HepG2 (cell line): ENCODE measurements around the gene KLF6. TPM values are rescaled to one million over a fixed set of nuclear protein-coding genes. Genes with fewer than 3 reads are reported as not detected.

Experiments used
- ATAC-seq: fragments of 200-7000 bp; cut with Tn5 transposase; 3 replicates; pipeline ENCODE4 v1.9.1; 2020; ENCODE audit warnings: mild to moderate bottlenecking, moderate library complexity
- BruUV-seq: library from RNA; stranded (reverse); fragments of 400-500 nt; replicated peaks from 2 replicates; lab custom pipeline; 2021; lab: Mats Ljungman, UMichigan
- CTCF ChIA-PET: fragments of 300-600 bp; formaldehyde crosslinking; extraction: SDS; loops from one replicate; lab custom pipeline; 2021; ENCODE audit warnings: low total read pairs, inconsistent platforms, low intra/inter-chr PET ratio; lab: Yijun Ruan, JAX
- POLR2A ChIA-PET: fragments of 350-600 bp; sonication (Branson Sonifier 250); formaldehyde crosslinking; loops from one replicate; lab custom pipeline; 2020; ENCODE audit warnings: antibody characterized with exemption, inconsistent platforms; lab: Yijun Ruan, JAX
- DNase-seq: peaks from one replicate; pipeline ENCODE4 v3.0.0-alpha.2; 2015; ENCODE audit warnings: low spot score
- FAIRE-seq: peaks from 3 replicates; lab custom pipeline; 2011; peaks lifted over from hg19 to GRCh38; lab: Jason Lieb, UNC
- H2AFZ ChIP-seq: one replicate; pipeline ENCODE4 v1.6.1; 2011; ENCODE audit warnings: low read length, inconsistent platforms
- H3K27ac ChIP-seq: fragments of 300-600 bp; 3 replicates; pipeline ENCODE4 v1.8.0; 2011; ENCODE audit warnings: mixed run types, mild to moderate bottlenecking, mixed read lengths, low read length, inconsistent platforms; ENCODE audit not compliant: insufficient read depth; ENCODE audit errors: extremely low read length
- H3K27me3 ChIP-seq, 2 experiments: fragments of 200-600 bp in 1 of 2; 2 replicates in 1 of 2; 3 replicates in 1 of 2; pipeline versions ENCODE4 v1.6.0 to v1.8.0; 2011; ENCODE audit warnings: low read length in 2 of 2, mild to moderate bottlenecking in 2 of 2, moderate library complexity in 2 of 2, inconsistent platforms in 1 of 2; ENCODE audit not compliant: insufficient read depth in 2 of 2, control insufficient read depth in 1 of 2
- H3K36me3 ChIP-seq, 2 experiments: fragments of 200-600 bp in 1 of 2; replicated peaks in 1 of 2; 2 replicates in 1 of 2; 3 replicates in 1 of 2; pipeline versions ENCODE4 v1.5.1 to v1.8.0; 2011; ENCODE audit warnings: low read length in 2 of 2, inconsistent platforms in 1 of 2; ENCODE audit not compliant: insufficient read depth in 2 of 2, control insufficient read depth in 1 of 2
- H3K4me1 ChIP-seq: 2 replicates; pipeline ENCODE4 v1.5.1; 2012; ENCODE audit warnings: low read length, inconsistent platforms; ENCODE audit not compliant: insufficient read depth
- H3K4me2 ChIP-seq: 2 replicates; pipeline ENCODE4 v1.6.0; 2011; ENCODE audit warnings: low read depth, low read length, inconsistent platforms
- H3K4me3 ChIP-seq, 3 experiments: fragments of 200-600 bp in 1 of 3; sonication (generic), shearing (Covaris generic) in 1 of 3; replicated peaks in 1 of 3; 2 replicates each; pipeline ENCODE4 v1.5.1; 2011 to 2016; ENCODE audit warnings: low read length in 3 of 3, inconsistent platforms in 2 of 3, low read depth in 2 of 3, mild to moderate bottlenecking in 2 of 3, control low read depth in 1 of 3, mixed read lengths in 1 of 3; ENCODE audit not compliant: insufficient read depth in 1 of 3
- H3K79me2 ChIP-seq: one replicate; pipeline ENCODE4 v1.6.1; 2011; ENCODE audit warnings: low read length, inconsistent platforms; ENCODE audit not compliant: insufficient read depth
- H3K9ac ChIP-seq: 2 replicates; pipeline ENCODE4 v1.6.0; 2011; ENCODE audit warnings: mild to moderate bottlenecking, low read depth, low read length, inconsistent platforms; ENCODE audit not compliant: insufficient read depth
- H3K9me3 ChIP-seq: 2 replicates; pipeline ENCODE4 v1.5.1; 2012; ENCODE audit warnings: mild to moderate bottlenecking, low read length
- H4K20me1 ChIP-seq: 2 replicates; pipeline ENCODE4 v1.6.0; 2011; ENCODE audit warnings: inconsistent platforms, mild to moderate bottlenecking, low read length, moderate library complexity; ENCODE audit not compliant: insufficient read depth
- ATF7-NPFF ChIP-seq: sonication (generic); formaldehyde crosslinking; IDR thresholded peaks from 2 replicates; pipeline ENCODE4 v1.8.1; 2023; ENCODE audit warnings: mild to moderate bottlenecking, low read depth, missing genetic modification reagents, moderate library complexity
- FOSL1 ChIP-seq: sonication (generic); formaldehyde crosslinking; IDR thresholded peaks from 2 replicates; pipeline ENCODE4 v1.9.0; 2021; ENCODE audit warnings: missing genetic modification reagents, borderline replicate concordance
- HMG20B ChIP-seq: conservative IDR thresholded peaks from 2 replicates; pipeline ENCODE4 v1.6.1; 2016; ENCODE audit warnings: missing genetic modification reagents, missing compliant biosample characterization
- MAZ ChIP-seq, 2 experiments: sonication (generic) in 1 of 2; formaldehyde crosslinking in 1 of 2; IDR thresholded peaks; 2 replicates each; pipeline versions ENCODE4 v1.5.0 to v1.6.1; 2012 to 2020; ENCODE audit warnings: low read depth in 2 of 2, mild to moderate bottlenecking in 2 of 2, borderline replicate concordance in 1 of 2, improper control_type of control experiment in 1 of 2, low read length in 1 of 2, missing genetic modification reagents in 1 of 2, moderate library complexity in 1 of 2
- MBNL3 ChIP-seq: fragments of 250-450 bp; sonication (Bioruptor Pico); conservative IDR thresholded peaks from 2 replicates; pipeline ENCODE4 v1.8.0; 2022; ENCODE audit warnings: mild to moderate bottlenecking, inconsistent platforms
- MIER2 ChIP-seq: IDR thresholded peaks from 2 replicates; pipeline ENCODE4 v1.6.1; 2016; ENCODE audit warnings: missing biosample characterization, missing genetic modification reagents
- MTA3 ChIP-seq: sonication (generic); formaldehyde crosslinking; IDR thresholded peaks from 2 replicates; pipeline ENCODE4 v1.4.0; 2020; ENCODE audit warnings: missing genetic modification reagents
- NFE2 ChIP-seq: sonication (generic); formaldehyde crosslinking; IDR thresholded peaks from 2 replicates; pipeline ENCODE4 v1.4.0; 2020; ENCODE audit warnings: missing genetic modification reagents
- NKX3-1 ChIP-seq: sonication (generic); formaldehyde crosslinking; IDR thresholded peaks from 2 replicates; pipeline ENCODE4 v1.5.0; 2020; ENCODE audit warnings: missing genetic modification reagents
- NPAS2 ChIP-seq: sonication (generic); formaldehyde crosslinking; IDR thresholded peaks from 2 replicates; pipeline ENCODE4 v1.8.0; 2022; ENCODE audit warnings: mild to moderate bottlenecking, missing genetic modification reagents, borderline replicate concordance
- PPARG ChIP-seq: conservative IDR thresholded peaks from 2 replicates; pipeline ENCODE4 v1.6.1; 2016; ENCODE audit warnings: missing biosample characterization, missing genetic modification reagents
- PTBP1 ChIP-seq: fragments of 200-400 bp; formaldehyde crosslinking; IDR thresholded peaks from 2 replicates; pipeline ENCODE4 v1.6.1; 2018; ENCODE audit warnings: low read length, low read depth; ENCODE audit not compliant: poor library complexity, severe bottlenecking
- RFXAP ChIP-seq: sonication (generic); formaldehyde crosslinking; IDR thresholded peaks from 2 replicates; pipeline ENCODE4 v1.4.0; 2020; ENCODE audit warnings: missing genetic modification reagents, borderline replicate concordance
- SMARCC2 ChIP-seq: fragments of 450-650 bp; IDR thresholded peaks from 2 replicates; pipeline ENCODE4 v1.6.1; 2017; ENCODE audit warnings: antibody characterized with exemption, mild to moderate bottlenecking
- ZBTB38 ChIP-seq: sonication (generic); formaldehyde crosslinking; IDR thresholded peaks from 2 replicates; pipeline ENCODE4 v1.5.1; 2020; ENCODE audit warnings: mild to moderate bottlenecking, missing genetic modification reagents
- ZNF121 ChIP-seq: sonication (generic); formaldehyde crosslinking; IDR thresholded peaks from 2 replicates; pipeline ENCODE4 v1.5.0; 2020; ENCODE audit warnings: mild to moderate bottlenecking, missing genetic modification reagents
- ZNF263 ChIP-seq: sonication (generic); formaldehyde crosslinking; IDR thresholded peaks from 2 replicates; pipeline ENCODE4 v1.4.0; 2020; ENCODE audit warnings: missing genetic modification reagents
- ZNF34 ChIP-seq: sonication (generic); formaldehyde crosslinking; IDR thresholded peaks from 2 replicates; pipeline ENCODE4 v1.4.0; 2020; ENCODE audit warnings: mild to moderate bottlenecking, missing genetic modification reagents, borderline replicate concordance
- ZNF354B ChIP-seq: sonication (generic); formaldehyde crosslinking; IDR thresholded peaks from 2 replicates; pipeline ENCODE4 v1.8.0; 2022; ENCODE audit warnings: mild to moderate bottlenecking, missing genetic modification reagents
- ZNF761 ChIP-seq: sonication (generic); formaldehyde crosslinking; conservative IDR thresholded peaks from 2 replicates; pipeline ENCODE4 v1.4.0; 2020; ENCODE audit warnings: mild to moderate bottlenecking, missing genetic modification reagents
- ZNF841 ChIP-seq: sonication (generic); formaldehyde crosslinking; IDR thresholded peaks from 2 replicates; pipeline ENCODE4 v1.8.1; 2023; ENCODE audit warnings: missing genetic modification reagents, borderline replicate concordance
- WGBS: methylation state at CpG from one replicate; pipeline ENCODE4 v1.1.6; 2017; ENCODE audit warnings: low lambda C conversion rate; 5-methylcytosine and 5-hydroxymethylcytosine counted together
- in situ Hi-C: cut with HindIII; loops from 2 replicates; pipeline ENCODE4 v1.10.0; 2017; ENCODE audit warnings: low pct_unique_long_range_greater_than_20kb; ENCODE audit not compliant: extremely low pct_ligation_motif_present
- intact Hi-C: fragments of 100-400 bp; cut with micrococcal nuclease; formaldehyde crosslinking; loops from one replicate; pipeline ENCODE4 v1.10.0; 2022; ENCODE audit not compliant: unreplicated experiment
- polyA plus RNA-seq, 8 experiments: library from polyadenylated mRNA; depleted of rRNA in 3 of 8; stranded (reverse) in 7 of 8; unstranded in 1 of 8; fragments of >200 nt; fragmentation: Illumina TruSeq in 4 of 8; extraction: Trizol in 4 of 8; gene quantifications; 2 replicates each; pipeline versions ENCODE4 v1.2.1 to v1.2.3, GENCODE V29; 2011 to 2016; ENCODE audit warnings: low read depth in 4 of 8, missing spikeins in 1 of 8, mixed read lengths in 1 of 8; ENCODE audit not compliant: insufficient read depth in 1 of 8
- total RNA-seq, 5 experiments: library from RNA; depleted of rRNA; stranded (reverse); fragments of >200 nt; fragmentation: Illumina TruSeq; extraction: Trizol; gene quantifications; 2 replicates each; pipeline ENCODE4 v1.2.3, GENCODE V29; 2016; ENCODE audit warnings: low read depth in 1 of 5
- TF ChIP-seq, protein P1 (sequence below): sonication (generic); formaldehyde crosslinking; IDR thresholded peaks from 2 replicates; pipeline ENCODE4 v1.5.1; 2020; ENCODE audit warnings: mild to moderate bottlenecking, missing genetic modification reagents, moderate library complexity

KLF6 gene
- total and polyA plus RNA-seq, 2 of the 13 experiments (the other 11 are each of a cell fraction or from before 2014, with no cell fraction given): 27.0 to 71.9 TPM

DNA sequence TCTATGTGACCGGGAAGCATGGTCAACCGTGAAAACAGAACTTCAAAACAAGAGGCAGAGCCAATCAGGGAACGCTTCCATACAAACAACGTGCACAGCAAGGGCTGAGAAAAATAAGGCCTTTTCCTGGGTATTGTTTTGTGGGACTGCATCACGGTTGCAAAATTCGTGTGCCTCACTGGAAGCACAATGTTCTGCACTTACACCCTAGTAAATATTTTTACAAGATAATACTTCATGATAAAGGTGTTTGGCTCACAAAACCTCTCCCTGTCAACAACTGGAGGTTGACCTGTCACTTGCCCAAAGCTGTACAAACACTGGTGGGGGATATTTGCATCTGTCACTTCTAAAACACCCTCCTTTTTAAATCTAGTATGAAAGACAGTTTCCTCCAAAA is 37.0 kb downstream of the KLF6 start (continued):
- no peak for TF ChIP-seq ZNF34 (CRISPR knock-in tag)
- no peak for TF ChIP-seq HMG20B (CRISPR knock-in tag)
- TF ChIP-seq PPARG: peak; percentile 52; the same call in 1 of the 2 replicates
- no peak for TF ChIP-seq FOSL1
- no peak for TF ChIP-seq ZNF841
- TF ChIP-seq PTBP1: no peak
- no peak for TF ChIP-seq SMARCC2
- no peak for TF ChIP-seq MIER2
- TF ChIP-seq MBNL3 (CRISPR knock-in tag): no peak
- TF ChIP-seq RFXAP: no peak
- TF ChIP-seq NPAS2 (CRISPR knock-in tag): no peak
- TF ChIP-seq NKX3-1 (CRISPR knock-in tag): no peak
- no peak for TF ChIP-seq ZNF354B
- TF ChIP-seq ZBTB38 (CRISPR knock-in tag): no peak
- TF ChIP-seq ZNF121 (CRISPR knock-in tag): no peak
- no peak for TF ChIP-seq MTA3 (CRISPR knock-in tag)

DNA sequence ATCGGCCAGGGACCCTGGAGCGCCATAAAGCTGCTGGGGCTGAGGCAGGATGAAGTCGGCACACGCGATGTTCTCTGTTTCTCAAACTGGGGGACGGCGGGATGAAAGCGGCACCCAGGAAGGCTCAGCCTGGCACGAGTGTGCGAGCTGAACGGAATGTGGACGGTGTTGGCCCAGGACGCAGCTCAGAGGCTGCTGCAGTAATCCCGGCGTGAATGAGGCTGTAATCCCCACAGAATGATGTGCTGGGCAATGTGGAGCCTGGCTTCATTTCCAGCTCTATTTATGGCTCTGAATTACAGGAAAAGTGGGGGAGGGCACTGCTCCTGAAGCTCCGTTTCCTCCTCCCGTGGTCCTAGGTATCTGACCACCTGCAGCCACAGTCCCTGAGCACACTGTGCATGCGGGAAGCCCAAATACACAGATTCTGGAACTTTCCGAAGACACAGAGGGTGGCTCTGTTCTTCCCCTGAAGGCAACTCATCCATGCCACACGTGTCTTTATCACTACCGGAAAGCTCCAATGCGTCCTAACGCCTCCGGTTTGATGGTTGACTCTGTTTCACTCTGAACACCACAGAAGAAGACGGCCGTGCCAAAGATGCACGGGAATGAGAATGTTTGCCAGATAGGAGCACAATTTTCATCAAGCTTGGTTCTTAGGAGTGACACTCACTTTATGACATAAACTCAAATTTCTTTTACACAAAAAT is 37.6 kb downstream of the KLF6 start:
- Histone ChIP-seq H3K4me1 (peaks cover 80% of the 10 kb centered on the region), H3K79me2 (no peaks in the 10 kb centered on the region), H3K9ac (peak overlapping the region; percentile 24; the same call in 1 of the 2 replicates), H3K4me2 (peak overlapping the region; percentile 52), H2AFZ (peak overlapping the region; percentile 12), H3K4me3 (no peak overlapping the region), H3K27me3 (no peaks in the 10 kb centered on the region), H3K9me3 (no peaks in the 10 kb centered on the region), H3K36me3 (no peaks in the 10 kb centered on the region), H4K20me1 (no peaks in the 10 kb centered on the region), H3K27ac (peak overlapping the region; percentile 41)
- intact Hi-C loops (no loop called here), in situ Hi-C loops (no loop called here)
- DNase-seq: no peak
- WGBS: 80% methylated on average over 27 of the region's 27 CpGs
- CTCF ChIA-PET: no interaction called here
- BruUV-seq: no TSS peak
- POLR2A ChIA-PET: interaction anchor here (1.0 to 2.4 kb wide), 4 partner anchors 18 to 62 kb away, joined by 3 to 7 read pairs (median 4); partner anchors contain the start of gene KLF6
- peak; percentile 11; the same call in 1 of the 3 replicates for ATAC-seq
- no peak for FAIRE-seq
- no peak for TF ChIP-seq ZNF263 (CRISPR knock-in tag)
- TF ChIP-seq, protein P1, sequence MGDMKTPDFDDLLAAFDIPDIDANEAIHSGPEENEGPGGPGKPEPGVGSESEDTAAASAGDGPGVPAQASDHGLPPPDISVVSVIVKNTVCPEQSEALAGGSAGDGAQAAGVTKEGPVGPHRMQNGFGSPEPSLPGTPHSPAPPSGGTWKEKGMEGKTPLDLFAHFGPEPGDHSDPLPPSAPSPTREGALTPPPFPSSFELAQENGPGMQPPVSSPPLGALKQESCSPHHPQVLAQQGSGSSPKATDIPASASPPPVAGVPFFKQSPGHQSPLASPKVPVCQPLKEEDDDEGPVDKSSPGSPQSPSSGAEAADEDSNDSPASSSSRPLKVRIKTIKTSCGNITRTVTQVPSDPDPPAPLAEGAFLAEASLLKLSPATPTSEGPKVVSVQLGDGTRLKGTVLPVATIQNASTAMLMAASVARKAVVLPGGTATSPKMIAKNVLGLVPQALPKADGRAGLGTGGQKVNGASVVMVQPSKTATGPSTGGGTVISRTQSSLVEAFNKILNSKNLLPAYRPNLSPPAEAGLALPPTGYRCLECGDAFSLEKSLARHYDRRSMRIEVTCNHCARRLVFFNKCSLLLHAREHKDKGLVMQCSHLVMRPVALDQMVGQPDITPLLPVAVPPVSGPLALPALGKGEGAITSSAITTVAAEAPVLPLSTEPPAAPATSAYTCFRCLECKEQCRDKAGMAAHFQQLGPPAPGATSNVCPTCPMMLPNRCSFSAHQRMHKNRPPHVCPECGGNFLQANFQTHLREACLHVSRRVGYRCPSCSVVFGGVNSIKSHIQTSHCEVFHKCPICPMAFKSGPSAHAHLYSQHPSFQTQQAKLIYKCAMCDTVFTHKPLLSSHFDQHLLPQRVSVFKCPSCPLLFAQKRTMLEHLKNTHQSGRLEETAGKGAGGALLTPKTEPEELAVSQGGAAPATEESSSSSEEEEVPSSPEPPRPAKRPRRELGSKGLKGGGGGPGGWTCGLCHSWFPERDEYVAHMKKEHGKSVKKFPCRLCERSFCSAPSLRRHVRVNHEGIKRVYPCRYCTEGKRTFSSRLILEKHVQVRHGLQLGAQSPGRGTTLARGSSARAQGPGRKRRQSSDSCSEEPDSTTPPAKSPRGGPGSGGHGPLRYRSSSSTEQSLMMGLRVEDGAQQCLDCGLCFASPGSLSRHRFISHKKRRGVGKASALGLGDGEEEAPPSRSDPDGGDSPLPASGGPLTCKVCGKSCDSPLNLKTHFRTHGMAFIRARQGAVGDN (CRISPR knock-in tag): peak; percentile 78
- no peak for TF ChIP-seq ZNF761 (CRISPR knock-in tag)
- TF ChIP-seq MAZ (IDR thresholded peaks at IDR 0.05; ENCODE audit: borderline replicate concordance, low read depth, low read length): no peak
- TF ChIP-seq MAZ (CRISPR knock-in tag; IDR thresholded peaks at IDR 0.05; ENCODE audit: low read depth): 0 out of 2 replicates have a peak, but pooled peaks have one; percentile 32
- TF ChIP-seq ATF7-NPFF (CRISPR knock-in tag): 0 out of 2 replicates have a peak, but pooled peaks have one; percentile 19
- TF ChIP-seq NFE2 (CRISPR knock-in tag): no peak
